NCI-H1417 treated with DMSO at 0.1 percent for 48 hours (cell line): ENCODE results near the gene SLC22A4.

Source experiments
- DNase-seq: peaks from one replicate; lab custom pipeline; 2025; lab: John Stamatoyannopoulos, UW

Gene SLC22A4

DNA sequence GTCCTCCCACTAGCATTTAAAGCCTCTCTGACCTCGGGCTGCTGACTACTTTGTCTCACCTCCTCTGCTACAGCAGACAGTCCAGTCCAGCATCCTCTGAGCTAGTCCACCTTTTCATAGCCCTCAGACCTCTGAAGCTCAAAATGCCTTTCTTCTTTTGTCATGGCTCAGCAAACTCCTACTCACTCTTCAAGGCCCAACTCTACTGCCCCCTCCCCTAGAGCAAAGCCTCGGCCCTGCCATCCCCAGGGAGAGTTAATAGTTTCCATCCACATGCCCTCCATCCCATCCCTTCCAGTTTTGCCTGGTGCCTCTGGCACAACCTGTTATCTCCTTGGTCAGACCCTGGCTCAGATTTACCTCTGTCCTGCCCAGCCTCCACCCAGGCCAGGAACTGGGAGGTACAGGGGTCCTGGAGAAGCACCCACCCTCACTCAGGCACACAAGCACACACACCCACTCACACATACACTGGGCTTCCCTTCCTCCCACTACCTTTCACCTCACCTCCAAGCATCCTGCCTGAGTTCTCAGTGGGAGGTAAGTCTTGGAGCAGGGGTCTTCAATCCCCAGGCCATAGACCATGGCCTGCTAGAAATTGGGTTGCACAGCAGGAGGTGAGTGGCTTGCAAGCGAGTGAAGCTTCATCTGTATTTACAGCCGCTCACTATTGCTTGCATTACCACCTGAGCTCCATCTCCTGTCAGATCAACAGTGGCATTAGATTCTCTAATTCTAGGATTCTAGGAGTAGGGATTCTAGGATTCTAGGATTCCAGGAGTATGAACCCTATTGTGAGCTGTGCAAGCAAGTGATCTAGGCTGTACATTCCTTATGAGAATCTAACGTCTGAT is 18.6 kb upstream of the SLC22A4 start:
- no peak for DNase-seq

DNA sequence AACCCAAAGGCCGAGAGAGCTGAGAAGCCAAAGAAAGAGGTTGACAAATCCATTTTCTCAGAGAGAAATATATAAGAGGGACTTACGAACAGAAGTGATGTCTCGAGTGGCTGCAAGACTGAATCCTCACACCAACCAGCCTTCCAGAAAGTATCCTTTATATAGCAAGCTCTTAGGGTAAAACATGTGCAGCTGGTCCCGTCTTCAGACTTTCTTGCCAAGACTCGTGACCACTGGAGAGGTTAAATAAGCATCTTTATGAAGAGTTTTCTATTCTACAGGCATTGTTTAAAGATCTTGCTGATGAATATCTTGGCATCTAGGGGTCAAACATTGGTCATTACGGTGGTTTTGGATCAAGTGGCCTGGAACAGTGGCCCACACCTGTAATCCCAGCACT is 16.9 kb upstream of the SLC22A4 start:
- DNase-seq, result no peak

DNA sequence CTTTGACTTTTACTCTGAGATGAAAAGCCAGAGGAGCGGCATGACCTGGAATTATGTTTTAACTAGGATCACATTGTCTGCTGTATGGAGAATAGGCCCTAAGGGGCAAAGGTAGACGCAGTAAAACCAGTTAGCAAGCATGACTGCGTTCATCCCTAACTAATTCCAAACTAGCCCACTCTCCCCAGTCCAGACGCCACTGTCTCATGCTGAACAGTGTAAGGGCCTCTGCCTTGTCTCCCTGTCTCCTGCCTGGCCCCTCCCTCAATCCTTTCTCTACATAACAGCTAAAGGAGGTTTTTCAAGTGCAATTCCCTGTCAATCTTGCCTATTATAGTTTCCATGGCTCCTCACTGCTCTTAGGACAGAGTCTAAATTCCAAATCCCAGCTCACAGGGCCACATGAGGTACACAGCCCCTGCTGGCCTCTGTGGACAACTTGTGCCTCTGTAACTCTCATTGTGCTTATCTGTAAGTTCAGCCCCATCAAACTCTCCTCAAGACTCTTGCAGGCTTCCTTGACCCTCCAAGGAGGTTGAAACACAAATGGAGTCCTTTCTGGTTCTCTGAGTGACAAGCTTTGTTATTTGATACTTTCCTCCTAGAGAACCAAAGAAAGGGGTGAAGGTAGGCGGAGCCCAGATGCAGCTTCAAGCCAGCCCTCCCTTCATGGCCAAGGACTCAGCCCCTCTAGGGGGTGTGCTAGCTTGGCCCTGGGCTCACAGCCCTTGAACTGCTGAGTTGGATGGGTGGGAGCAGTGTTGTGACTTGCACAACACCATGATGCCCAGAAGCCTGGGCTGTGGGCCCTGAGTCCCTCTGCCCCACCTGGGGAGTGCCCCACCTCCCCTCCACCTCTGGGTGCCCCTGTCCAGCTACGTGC is 16.0 kb upstream of the SLC22A4 start:
- DNase-seq, result no peak

DNA sequence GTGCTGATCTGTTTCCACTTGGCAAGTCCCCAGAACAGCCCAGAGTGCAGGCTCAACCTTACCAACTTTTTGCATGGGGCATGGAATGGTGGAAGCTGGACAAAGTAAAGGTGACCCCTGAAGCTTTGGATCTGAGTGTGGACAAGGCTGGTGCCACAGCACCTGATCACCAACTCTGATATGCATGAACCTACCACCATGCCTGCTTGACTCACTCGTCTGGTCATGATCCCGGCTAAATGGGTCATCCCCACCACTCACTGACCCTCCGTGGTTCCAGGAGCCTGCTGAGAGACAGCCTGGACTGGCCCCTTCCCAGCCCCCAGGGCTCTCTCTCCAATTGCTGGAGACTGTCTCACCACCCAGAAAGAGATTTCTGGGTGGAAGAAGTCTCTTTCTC is 14.4 kb upstream of the SLC22A4 start:
- no peak for DNase-seq

DNA sequence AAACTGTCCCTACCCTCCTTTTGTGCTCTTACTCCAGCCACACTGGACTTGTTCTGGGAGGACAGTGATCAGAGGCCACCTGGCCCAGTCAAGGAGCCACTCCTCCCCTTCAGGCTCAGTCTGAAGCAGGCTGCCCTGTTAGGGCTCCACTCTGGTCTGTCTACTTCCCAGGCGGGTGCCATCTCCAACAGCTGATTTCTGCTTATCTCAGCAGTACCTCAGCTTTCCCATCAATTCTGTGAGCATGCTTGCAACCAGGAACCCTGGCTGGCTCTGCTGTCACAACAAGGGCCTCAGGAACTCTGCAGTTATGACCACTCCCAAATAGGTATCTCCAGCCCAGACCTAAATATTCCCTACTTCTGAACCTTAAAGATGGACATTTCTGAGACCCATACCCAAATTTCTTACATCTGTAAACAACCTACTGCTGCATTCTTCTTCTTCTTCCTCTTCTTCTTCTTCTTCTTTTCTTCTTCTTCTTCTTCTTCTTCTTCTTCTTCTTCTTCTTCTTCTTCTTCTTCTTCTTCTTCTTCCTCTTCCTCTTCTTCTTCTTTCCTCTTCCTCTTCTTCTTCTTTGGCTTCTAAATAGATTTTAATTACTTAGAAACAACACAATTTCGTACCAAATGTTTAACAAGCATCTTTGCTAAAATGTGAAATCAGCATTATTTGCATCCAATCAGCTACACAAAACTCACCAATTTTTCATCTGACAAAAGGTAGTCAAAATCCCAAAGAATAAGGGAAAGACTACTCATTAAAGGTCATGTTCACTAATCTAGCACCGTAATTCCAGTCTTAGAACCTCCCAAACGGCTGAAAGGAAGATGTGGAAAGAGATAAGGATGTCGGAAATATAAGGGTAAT is 13.6 kb upstream of the SLC22A4 start:
- DNase-seq, result no peak

DNA sequence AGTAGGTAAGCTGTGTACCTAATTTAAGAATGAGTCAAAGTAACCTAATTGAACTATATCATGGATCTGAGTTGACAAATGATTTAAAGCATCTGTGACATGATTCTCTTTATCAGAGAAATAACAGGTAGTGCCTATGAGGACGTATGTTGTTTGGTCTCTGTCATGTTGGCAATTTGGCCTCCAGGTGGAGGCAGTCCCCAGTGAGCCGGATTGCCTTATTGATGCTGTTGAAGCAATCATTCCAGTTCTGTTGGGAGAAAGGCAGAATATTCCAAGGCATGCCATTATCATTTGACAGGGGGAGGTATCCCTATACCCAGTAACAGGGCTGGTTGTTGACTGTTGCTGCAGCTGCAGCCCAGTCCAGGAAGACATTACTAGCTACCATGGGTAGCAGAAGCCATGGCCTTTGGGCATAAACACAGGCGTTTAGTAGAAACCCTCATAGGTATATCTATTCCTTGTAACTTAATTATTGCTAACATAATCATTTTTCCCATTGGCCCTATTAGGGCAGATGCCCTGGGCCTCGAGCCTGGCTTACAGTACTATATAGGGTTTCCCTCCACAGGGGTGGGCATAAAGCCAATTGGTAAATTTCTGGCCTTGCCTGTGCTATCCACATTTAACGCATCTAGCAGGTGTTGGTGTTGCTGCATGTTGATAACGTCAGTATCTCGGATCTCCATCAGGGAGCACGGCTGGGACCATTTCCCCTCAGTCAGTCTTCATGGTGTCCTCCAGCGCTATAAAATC is 12.2 kb upstream of the SLC22A4 start:
- DNase-seq, result no peak

DNA sequence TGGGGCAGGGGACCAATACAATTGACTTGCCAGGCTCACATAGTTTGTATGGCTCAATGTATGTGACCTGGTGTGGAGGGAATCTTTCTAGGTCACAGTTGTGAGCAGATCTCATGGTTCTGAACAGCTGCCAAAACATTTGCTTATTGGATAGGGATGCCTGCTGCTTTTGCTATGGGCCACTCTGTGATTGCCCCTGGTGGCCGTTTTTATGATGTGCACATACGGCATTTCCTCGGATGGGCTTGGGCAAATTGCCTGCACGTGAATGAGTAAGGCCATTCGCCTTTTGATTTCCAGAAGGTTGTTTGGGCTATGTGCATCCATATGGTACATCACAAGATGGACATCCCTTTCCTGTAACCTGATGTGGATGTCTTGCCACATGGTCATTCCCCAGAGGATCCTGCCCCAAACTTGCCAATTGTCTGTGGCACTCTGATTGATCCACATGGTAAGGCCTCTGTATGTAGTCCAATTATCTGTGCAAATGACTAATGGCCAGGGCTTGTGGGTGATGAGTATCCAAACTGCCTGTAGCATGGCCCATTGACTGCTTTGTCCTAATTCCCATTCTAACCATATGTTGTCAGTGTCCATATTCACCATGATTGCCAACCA is 10.7 kb upstream of the SLC22A4 start:
- no peak for DNase-seq

DNA sequence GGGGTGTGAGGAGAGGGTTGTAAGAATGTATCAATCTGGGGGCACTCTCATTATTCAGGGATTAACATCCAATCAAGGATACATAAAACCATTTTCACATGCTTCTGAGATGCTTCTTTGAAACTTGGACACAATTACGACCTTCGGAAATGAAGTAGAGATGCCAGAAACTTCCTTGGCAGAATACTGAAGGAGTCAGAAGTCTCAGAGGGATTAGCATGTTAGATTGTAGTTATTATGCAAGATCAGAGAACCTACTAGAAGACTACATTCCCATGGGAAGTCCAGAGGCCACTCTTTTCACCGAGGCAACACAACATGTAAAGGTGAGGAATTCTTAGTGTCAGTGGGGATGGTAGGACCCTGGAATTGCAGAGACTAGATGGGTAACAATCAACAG is 5.1 kb upstream of the SLC22A4 start:
- no peak for DNase-seq

DNA sequence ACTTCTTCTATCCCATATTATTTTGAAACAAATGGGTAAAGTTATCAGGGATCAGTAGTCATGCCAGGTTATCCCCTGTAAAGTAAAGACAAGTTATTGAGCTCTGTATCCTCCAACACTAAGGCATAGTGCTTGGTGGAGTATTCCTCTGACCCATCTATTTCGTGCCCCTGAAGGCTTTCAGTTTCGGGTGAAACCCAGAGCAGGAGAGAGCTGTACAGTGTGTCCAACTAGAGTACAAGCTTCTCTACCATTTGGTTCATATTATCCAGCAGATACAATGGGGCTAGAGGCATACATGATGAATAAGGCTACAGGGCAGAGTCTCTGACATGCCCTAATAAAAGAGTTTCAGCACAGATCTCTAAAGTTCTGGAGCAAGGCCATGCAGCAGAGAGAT is 3.2 kb upstream of the SLC22A4 start:
- DNase-seq, result no peak

DNA sequence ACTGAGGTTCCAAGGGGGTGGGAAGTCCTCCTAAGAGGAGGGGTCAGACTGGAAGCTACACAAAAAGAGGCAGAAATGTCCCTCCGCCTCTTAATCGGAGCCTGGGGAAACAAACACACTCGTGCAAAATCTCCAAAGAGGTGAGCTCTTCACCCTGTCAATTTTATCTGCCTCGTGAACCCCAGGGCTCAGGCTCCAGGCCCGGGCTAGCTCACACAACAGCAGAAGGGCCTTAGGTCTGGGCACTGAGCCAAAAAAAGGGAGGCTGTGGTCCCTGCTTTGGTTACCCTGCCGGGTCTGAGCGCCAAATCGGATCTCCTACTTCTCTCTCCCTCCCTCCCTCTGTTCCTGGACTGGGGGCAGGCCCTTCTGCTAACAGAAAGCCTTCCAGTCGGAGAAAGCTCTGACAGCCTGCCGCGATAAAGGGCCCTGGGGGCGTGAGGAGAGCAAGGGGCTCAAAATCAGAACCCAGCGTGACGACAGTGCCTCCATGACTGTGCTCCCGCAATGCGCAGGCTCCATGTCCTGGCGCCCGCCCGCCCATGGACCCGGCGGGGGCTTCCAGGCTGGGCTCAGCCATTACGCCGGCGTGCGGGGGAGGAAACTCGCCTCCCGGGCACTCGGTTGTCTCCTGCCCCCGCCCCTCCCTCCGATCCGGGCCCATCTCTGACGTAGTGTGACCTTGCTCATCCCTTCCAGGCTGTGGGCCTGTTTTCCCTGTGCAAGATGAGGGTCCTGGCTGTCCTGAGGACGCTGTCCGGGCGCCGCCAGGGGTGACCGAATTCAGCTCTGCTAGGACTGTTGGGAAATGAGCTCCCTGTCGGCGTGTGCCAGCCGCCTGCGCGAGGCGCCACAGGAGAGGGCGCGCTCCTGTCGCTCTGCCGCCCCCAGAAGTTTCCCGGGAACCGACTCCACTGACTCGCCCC is 865 bp upstream of the SLC22A4 start:
- DNase-seq, result peak; percentile 35

DNA sequence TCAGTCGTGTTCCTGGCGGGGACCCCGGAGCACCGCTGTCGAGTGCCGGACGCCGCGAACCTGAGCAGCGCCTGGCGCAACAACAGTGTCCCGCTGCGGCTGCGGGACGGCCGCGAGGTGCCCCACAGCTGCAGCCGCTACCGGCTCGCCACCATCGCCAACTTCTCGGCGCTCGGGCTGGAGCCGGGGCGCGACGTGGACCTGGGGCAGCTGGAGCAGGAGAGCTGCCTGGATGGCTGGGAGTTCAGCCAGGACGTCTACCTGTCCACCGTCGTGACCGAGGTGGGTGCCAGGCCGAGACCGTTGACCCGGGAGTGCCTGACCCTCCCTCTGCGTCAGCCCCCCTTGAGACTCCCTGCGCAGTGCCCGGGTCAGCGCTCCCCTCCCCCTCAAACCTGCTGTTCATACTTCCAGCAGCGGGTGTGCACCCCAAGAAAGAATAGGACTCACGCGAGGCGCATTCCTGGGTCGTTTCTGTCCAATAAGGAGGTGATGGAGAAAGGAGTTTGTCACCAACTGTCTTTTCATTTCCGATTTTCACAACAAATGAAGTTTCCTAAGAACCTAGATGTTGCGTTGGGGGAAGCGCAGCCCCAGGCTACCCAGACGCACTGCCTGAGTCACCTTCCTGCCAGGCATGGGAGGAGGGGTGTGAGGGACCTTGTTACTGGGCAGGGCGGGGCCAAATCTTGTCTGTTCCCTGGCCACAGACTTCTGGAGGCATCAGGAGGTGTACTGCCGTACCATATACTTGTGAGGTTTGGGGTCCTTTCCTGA is 722 bp downstream of the SLC22A4 start:
- no peak for DNase-seq

DNA sequence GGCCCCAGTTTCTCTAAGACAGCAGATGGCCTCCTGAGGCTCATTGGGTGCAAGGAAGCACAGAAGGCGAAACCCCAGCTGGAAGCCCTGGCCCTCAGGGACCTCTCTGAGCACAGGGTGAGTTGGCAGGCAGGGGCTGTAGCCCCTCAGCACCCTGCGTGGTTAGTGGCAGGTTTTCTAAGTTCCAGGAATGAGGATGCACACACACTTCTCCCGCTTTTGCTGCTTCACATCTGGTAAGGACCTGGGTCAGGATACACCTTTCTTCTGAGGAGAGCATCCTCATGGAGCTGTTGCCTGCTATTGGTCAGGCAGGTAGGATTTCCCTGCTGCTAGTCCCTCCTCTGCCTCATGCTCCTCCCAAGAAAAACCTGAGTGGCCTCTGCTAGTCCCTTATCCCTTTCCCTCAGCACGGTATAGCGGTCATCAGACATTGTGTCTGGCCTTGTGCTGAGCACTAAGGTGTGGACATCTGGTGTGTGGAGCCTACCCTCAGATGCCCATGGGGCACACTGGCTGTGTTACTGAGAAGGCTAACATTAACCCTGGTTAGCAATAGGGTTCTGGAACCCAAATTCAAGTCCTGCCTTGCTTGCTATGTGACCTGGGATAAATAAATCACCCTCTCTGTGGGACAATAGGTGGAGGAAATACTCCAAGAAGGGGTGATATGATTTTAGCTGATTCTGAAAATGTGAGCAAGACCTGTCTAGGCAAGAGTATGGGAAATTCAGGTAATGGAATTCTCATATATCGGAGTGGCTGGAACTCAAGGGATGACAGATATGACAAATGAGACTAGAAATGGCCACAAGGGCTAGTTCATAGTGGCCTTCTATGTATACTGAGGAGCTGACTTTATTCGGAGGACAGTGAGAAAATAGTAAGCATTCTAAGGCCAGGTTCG is 1.6 kb downstream of the SLC22A4 start:
- DNase-seq, result no peak

DNA sequence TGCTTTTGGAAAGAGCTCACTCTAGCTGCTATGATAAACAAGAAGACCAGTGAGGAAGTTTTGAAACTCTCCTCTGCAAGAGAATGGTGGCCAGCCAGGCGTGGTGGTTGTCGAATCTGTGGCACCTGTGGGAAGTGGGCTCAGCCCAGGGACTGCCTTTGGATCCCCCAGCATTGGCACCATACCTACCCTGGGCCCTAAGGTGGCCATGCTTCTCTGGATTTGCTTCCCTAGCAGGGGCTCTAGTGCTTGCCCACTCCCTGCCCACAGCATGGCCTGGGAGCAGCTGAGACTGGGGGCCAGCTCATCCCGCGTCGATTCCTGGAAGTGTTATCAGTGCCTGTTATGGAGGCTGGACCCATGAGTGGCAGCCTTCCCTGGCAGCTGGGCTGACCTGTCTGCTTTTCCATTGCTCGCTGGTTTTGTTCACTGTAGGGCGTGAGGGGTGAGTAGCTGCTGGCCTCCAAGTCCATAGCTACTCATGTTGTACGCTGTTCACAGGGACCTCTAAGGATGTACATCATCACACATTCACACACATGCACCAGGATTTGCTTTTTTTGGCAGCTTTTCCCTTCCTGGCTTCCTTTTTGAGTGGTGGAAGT is 2.3 kb downstream of the SLC22A4 start:
- DNase-seq, result no peak

DNA sequence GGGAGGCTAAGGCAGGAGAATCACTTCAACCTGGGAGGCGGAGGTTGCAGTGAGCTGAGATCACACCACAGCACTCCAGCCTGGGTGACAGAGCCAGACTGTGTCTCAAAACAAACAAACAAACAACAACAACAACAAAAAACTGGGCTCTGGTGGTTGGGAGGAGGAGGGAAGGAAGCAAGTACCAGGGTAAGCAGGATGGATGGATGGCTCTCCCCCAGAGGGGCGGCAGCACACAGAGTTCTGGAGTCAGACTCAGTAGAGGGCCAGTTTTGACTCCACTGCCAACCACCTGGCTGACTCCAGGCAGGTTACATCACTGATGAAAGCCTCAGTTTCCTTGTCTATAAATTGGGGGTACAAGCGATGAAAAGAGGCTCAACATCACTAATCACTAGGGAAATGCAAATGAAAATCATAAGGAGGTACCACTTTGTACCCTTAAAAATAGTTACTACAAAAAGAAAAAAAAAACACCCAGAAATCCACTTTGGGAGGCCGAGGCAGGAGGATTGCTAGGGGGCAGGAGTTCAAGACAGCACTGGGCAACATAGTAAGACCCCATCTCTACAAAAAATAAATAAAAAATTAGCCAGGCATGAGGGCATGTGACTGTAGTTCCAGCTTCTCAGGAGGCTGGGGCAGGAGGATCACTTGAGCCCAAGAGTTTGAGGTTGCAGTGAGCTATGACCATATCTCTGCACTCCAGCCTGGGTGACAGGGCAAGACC is 3.2 kb downstream of the SLC22A4 start:
- DNase-seq, result no peak

DNA sequence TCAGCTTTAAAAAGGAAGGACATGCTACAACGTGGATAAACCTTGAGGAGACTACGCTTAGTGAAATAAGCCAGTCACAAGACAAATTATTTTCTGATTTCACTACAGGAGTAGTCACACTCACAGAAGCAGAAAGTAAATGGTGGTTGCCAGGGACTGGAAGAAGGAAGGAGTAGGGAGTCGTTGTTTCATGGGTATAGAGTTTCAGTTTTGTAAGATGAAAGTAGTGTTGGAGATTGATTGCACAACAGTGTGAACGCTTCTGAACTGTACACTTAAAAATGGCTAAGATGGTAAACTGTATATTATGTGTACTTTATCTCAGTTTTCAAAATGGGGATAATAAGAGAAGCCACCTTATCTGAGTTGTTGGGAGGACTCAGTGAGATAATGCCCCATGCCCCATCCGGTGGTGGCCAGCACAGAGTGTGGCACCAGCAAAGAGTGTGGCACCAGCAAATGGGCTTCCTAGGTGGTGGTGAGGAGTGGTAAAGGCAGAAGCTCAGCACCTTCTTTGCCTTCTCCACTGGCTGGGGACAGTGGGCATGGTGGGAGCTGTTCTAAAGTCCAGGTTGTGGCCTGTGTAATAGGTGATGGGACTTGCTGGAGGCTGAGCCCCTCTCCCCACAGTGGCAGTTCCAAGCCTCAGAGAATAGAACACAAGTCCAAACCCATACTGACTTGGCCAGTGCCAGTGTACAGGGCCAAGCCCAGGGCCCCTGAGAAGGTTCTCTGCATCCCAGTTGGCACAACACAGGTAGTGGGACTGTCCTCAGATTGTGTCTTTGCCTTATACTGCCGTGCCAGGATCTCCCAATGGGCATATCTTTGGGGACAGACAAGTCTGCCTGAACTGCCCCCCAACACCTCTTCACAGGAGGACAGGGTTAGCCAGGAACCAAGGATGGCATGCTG is 4.4 kb downstream of the SLC22A4 start:
- no peak for DNase-seq

DNA sequence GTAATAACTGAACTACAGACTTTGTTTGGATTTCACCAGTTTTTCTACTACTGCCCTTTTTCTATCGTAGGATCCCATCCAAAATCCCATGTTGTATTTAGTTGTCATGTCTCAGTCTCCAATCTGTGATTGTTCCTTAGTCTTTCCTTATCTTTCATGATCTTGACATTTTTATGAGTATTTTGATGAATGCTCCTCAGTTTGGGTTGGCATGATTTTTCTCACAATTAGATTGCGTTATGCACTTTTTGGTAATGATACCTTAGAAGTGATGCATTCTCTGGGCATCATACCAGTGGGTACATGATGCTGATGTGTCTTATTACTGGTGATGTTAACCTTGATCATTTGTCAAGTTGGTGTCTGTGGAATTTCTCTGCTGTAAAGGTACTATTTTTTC is 5.7 kb downstream of the SLC22A4 start:
- no peak for DNase-seq
